Natural killer cell (primary cell): ENCODE measurements around the gene RNF214. TPM values are rescaled to one million over a fixed set of nuclear protein-coding genes. Genes with fewer than 3 reads are reported as not detected.

ENCODE experiments used
- ATAC-seq, 3 donors: fragments of 150-1000 bp in 2 of 3; fragments of 200-7000 bp in 1 of 3; cut with Tn5 transposase; 1 replicate in 1 of 3; 2 replicates in 2 of 3; pipeline ENCODE4 v1.10.0; 2021; ENCODE audit warnings: mild to moderate bottlenecking in 2 of 3, moderate library complexity in 2 of 3
- DNase-seq, 2 donors: peaks; one replicate each; pipeline versions ENCODE4 v3.0.0 to v3.0.0-alpha.2; 2013 to 2021; ENCODE audit warnings: mixed read lengths in 1 of 2
- H3K27ac ChIP-seq: one replicate; pipeline ENCODE4 v1.5.1; 2013; ENCODE audit warnings: mild to moderate bottlenecking, low read length
- H3K27me3 ChIP-seq: one replicate; pipeline ENCODE4 v1.6.1; 2013; ENCODE audit warnings: low read length; ENCODE audit not compliant: control insufficient read depth, insufficient read depth
- H3K36me3 ChIP-seq: one replicate; pipeline ENCODE4 v1.6.1; 2013; ENCODE audit warnings: low read length; ENCODE audit not compliant: control insufficient read depth, insufficient read depth
- H3K4me1 ChIP-seq: one replicate; pipeline ENCODE4 v1.6.1; 2013; ENCODE audit warnings: low read length; ENCODE audit not compliant: control insufficient read depth, insufficient read depth
- H3K4me3 ChIP-seq: one replicate; pipeline ENCODE4 v1.5.1; 2013; ENCODE audit warnings: low read length
- H3K9me3 ChIP-seq: one replicate; pipeline ENCODE4 v1.6.1; 2013; ENCODE audit warnings: low read length; ENCODE audit not compliant: control insufficient read depth, insufficient read depth
- H3K27ac Mint-ChIP-seq, 2 donors: one replicate each; pipeline ENCODE4 v1.8.0; 2022; ENCODE audit warnings: mild to moderate bottlenecking in 2 of 2, mixed read lengths in 2 of 2, moderate library complexity in 1 of 2
- H3K27me3 Mint-ChIP-seq, 2 donors: one replicate each; pipeline ENCODE4 v1.8.0; 2022; ENCODE audit warnings: low read depth in 2 of 2, mixed read lengths in 2 of 2
- H3K36me3 Mint-ChIP-seq: one replicate; pipeline ENCODE4 v1.8.0; 2022; ENCODE audit warnings: mixed read lengths
- H3K4me1 Mint-ChIP-seq, 2 donors: one replicate each; pipeline ENCODE4 v1.8.0; 2022; ENCODE audit warnings: mixed read lengths in 2 of 2
- H3K4me3 Mint-ChIP-seq: one replicate; pipeline ENCODE4 v1.8.0; 2022; ENCODE audit warnings: mild to moderate bottlenecking, moderate library complexity, mixed read lengths
- H3K9me3 Mint-ChIP-seq, 2 donors: one replicate each; pipeline ENCODE4 v1.8.0; 2022; ENCODE audit warnings: mixed read lengths in 2 of 2
- WGBS: methylation state at CpG from one replicate; pipeline ENCODE4 v1.1.7; 2013; ENCODE audit warnings: missing lambda C conversion rate; ENCODE audit not compliant: insufficient coverage; 5-methylcytosine and 5-hydroxymethylcytosine counted together
- intact Hi-C: fragments of 100-400 bp; cut with micrococcal nuclease; formaldehyde crosslinking; loops from one replicate; pipeline ENCODE4 v1.14.2; 2022
- total RNA-seq, 4 donors: library from RNA; stranded (reverse); fragments of 120-200 nt in 1 of 4; gene quantifications; one replicate each; pipeline versions ENCODE4 v1.2.3 to v1.2.4, GENCODE V29; 2013 to 2022
- TF ChIP-seq, protein P1 (sequence below): fragments of 200-600 bp; IDR thresholded peaks from one replicate; pipeline ENCODE4 v1.8.0; 2022; ENCODE audit warnings: antibody characterized with exemption

RNF214 gene
- total RNA-seq, 3 donors from 2014 or later (not counting 1 experiment from before 2014, with no cell fraction given), result 13.7 to 20.7 (median 17.3) TPM

- H3K9me3 Mint-ChIP-seq, result no peaks in the 10 kb centered on the region
- H3K27me3 ChIP-seq, result no peaks in the 10 kb centered on the region
- no peak overlapping the region for H3K4me3 ChIP-seq
- ATAC-seq (no peak), DNase-seq (no peak)
- H3K27me3 Mint-ChIP-seq, result no peaks in the 10 kb centered on the region
- no peaks in the 10 kb centered on the region for H3K4me1 ChIP-seq
- H3K36me3 ChIP-seq, result no peaks in the 10 kb centered on the region
- H3K27ac ChIP-seq, result no peak overlapping the region
- TF ChIP-seq, protein P1, sequence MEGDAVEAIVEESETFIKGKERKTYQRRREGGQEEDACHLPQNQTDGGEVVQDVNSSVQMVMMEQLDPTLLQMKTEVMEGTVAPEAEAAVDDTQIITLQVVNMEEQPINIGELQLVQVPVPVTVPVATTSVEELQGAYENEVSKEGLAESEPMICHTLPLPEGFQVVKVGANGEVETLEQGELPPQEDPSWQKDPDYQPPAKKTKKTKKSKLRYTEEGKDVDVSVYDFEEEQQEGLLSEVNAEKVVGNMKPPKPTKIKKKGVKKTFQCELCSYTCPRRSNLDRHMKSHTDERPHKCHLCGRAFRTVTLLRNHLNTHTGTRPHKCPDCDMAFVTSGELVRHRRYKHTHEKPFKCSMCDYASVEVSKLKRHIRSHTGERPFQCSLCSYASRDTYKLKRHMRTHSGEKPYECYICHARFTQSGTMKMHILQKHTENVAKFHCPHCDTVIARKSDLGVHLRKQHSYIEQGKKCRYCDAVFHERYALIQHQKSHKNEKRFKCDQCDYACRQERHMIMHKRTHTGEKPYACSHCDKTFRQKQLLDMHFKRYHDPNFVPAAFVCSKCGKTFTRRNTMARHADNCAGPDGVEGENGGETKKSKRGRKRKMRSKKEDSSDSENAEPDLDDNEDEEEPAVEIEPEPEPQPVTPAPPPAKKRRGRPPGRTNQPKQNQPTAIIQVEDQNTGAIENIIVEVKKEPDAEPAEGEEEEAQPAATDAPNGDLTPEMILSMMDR, result no peak
- H3K4me1 Mint-ChIP-seq, result peaks cover 0 to 18% of the 10 kb centered on the region in 2 donors
- WGBS, result over 99% methylated on average over 5 of the region's 5 CpGs
- intact Hi-C loops, result no loop called here
- H3K9me3 ChIP-seq, result no peaks in the 10 kb centered on the region
- no peak overlapping the region for H3K4me3 Mint-ChIP-seq
- no peak overlapping the region for H3K27ac Mint-ChIP-seq
- peaks cover 7% of the 10 kb centered on the region for H3K36me3 Mint-ChIP-seq
Measured at GRCh38 chr11:117335399-117335798, 102.9 kb downstream of the RNF214 start.

Other genes with a start within 250 kb of the RNF214 start
- gene SIK3, start 134.2 kb upstream of the RNF214 start, total RNA-seq, result 100 to 1,000 TPM in 2 of 3 donors, 10 to 100 TPM in 1; 71.6 to 120 (median 119) TPM
- gene PAFAH1B2, start 88.4 kb upstream of the RNF214 start, total RNA-seq, result 10 to 100 TPM; 46.1 to 71.0 (median 58.8) TPM
- gene SIDT2, start 53.9 kb upstream of the RNF214 start, total RNA-seq, result 100 to 1,000 TPM in 1 of 3 donors, 10 to 100 TPM in 2; 80.0 to 111 (median 82.0) TPM
- 10 to 100 TPM in 1 of 3 donors, 1 to 10 TPM in 2; 8.2 to 18.0 (median 8.3) TPM for gene TAGLN, start 33.3 kb upstream of the RNF214 start, total RNA-seq
- 100 to 1,000 TPM; 397 to 471 (median 441) TPM for gene PCSK7, start 598 bp upstream of the RNF214 start, total RNA-seq
- 1 to 10 TPM; 2.1 to 4.1 (median 2.4) TPM for gene BACE1-AS, start 58.7 kb downstream of the RNF214 start, total RNA-seq
- gene BACE1, start 83.6 kb downstream of the RNF214 start, total RNA-seq, result 1 to 10 TPM in 1 of 3 donors, under 1 TPM in 2; 0.21 to 1.1 (median 0.79) TPM
- 10 to 100 TPM; 45.6 to 49.9 (median 49.8) TPM for gene CEP164, start 95.2 kb downstream of the RNF214 start, total RNA-seq